Skeletal muscle cell (primary cell): ENCODE data around the gene HOXD10.

Experiments
- DNase-seq: peaks from one replicate; pipeline ENCODE4 v3.0.0-alpha.2; 2010; ENCODE audit warnings: low read depth
- H3K4me3 ChIP-seq: 2 replicates; pipeline ENCODE4 v1.5.1; 2011; ENCODE audit warnings: low read depth, mild to moderate bottlenecking, control low read depth, low read length, moderate library complexity

Gene HOXD10

DNA sequence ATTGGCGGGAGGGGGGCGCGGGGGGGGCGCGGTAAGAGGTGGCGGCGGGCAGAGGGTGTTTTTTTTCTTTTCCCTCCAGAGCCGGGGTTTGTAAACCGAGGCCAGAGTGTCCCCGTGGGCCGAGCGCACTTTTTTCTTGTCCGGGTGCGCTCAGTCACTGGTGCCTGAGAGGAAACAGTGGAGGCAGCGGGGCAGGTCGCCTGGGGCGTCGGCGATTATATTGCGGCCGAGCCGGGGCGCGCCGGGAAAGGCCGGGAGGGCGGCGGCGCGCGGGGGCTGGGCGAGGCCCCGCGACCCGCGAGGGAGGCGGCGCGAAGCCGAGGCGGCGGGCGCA lies 13.2 kb downstream of the HOXD10 start:
- peak overlapping the region; percentile 48 for H3K4me3 ChIP-seq
- no peak for DNase-seq

DNA sequence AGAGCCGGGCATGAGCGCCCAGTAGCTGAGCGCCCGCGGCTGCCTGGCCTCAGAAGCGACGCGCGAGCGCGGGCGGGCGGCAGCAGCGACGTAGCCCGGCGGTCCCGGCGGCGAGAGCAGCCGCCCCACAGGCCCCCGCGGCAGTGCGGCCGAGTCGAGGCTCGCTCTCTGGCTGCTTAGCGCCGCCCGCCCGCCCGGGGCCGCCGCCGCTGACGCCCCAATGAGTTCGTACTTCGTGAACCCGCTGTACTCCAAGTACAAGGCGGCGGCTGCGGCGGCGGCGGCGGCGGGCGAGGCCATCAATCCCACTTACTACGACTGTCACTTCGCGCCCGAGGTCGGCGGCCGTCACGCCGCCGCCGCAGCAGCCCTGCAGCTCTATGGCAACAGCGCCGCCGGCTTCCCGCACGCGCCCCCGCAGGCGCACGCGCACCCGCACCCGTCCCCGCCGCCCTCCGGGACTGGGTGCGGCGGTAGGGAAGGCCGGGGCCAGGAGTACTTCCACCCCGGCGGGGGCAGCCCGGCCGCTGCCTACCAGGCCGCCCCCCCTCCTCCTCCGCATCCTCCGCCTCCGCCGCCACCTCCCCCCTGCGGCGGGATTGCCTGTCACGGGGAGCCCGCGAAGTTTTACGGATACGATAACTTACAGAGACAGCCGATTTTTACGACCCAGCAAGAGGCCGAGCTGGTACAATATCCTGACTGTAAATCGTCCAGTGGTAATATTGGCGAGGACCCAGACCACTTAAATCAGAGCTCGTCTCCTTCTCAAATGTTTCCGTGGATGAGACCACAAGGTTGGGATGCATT lies 13.8 kb downstream of the HOXD10 start:
- peak overlapping the region; percentile 48 for H3K4me3 ChIP-seq
- no peak for DNase-seq

GRCh38 chr2:176130957-176131847 lies 14.6 kb downstream of the HOXD10 start:
- DNase-seq, result no peak
- H3K4me3 ChIP-seq, result peak overlapping the region; percentile 48

GRCh38 chr2:176131848-176132158 lies 15.2 kb downstream of the HOXD10 start:
- peak overlapping the region; percentile 48 for H3K4me3 ChIP-seq
- DNase-seq, result no peak

GRCh38 chr2:176132205-176133171 lies 15.9 kb downstream of the HOXD10 start:
- H3K4me3 ChIP-seq, result peak overlapping the region; percentile 14
- no peak for DNase-seq

- H3K4me3 ChIP-seq, result no peak overlapping the region
- no peak for DNase-seq
Measured at GRCh38 chr2:176133389-176133788, 16.8 kb downstream of the HOXD10 start.

DNA sequence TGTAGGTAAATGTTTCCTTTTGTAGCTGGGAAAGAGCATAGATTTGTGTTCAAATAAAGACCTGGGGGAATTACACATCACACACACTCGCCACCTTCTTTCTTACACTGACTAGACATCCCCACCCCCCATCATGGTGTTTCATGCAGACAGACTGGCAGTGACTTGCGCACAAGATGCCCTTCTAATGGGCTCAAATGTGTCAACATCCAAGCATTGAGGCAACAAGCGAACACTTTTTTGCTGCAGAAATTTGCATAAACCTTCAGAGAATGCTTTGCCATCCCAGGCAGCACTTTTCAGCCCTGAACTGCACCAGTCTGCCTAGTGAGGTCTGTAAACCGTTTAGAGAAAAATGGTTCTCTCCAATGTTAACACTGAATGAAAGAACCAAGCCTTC lies 17.5 kb downstream of the HOXD10 start:
- DNase-seq, result no peak
- H3K4me3 ChIP-seq, result no peak overlapping the region

DNA sequence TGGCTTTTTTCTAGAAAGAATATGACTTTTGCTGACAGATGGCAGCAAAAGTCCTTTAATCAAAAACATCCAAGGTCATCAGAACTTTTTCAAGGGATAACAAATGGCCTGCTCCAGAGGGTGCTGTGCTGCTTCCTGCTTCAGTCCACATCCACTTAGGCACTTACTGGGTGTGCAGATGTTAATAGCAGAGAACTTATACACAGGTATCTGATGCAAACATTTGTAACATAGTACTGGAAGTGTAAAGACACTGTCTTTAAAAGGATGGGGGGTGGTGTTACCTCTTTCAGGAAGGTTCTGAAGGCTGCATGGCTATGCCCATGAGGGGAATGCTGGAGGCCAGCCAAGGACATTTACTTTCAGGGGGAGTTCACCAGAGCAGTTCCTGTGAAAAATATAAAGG lies 18.5 kb downstream of the HOXD10 start:
- DNase-seq, result no peak
- no peak overlapping the region for H3K4me3 ChIP-seq

GRCh38 chr2:176136374-176137251 lies 20.0 kb downstream of the HOXD10 start:
- peak overlapping the region; percentile 68 for H3K4me3 ChIP-seq
- DNase-seq, result no peak

DNA sequence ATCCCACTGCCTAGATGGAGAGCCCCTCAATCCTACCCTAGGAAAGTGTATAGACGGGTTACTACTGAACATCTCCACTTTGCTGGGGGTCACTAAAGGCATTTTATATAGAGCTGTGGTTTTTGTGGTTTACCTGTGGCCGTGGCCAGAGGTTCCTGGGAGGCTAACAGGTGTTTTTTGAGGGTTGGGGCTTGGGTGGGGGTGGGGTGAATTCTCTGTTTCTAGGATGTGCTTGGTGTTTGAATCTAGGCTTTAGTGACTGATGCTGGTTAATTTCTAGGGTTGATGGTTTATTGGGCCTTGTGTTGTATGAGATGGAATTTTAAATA lies 20.6 kb downstream of the HOXD10 start:
- DNase-seq, result no peak
- H3K4me3 ChIP-seq, result peak overlapping the region; percentile 68

DNA sequence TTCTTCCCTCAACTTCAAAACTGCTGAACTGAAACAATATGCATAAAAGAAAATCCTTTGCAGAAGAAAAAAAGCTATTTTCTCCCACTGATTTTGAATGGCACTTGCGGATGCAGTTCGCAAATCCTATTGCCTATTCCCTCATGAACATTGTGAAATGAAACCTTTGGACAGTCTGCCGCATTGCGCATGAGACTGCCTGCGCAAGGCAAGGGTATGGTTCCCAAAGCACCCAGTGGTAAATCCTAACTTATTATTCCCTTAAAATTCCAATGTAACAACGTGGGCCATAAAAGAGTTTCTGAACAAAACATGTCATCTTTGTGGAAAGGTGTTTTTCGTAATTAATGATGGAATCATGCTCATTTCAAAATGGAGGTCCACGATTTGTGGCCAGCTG lies 21.3 kb downstream of the HOXD10 start:
- no peak for DNase-seq
- peak overlapping the region; percentile 68 for H3K4me3 ChIP-seq

GRCh38 chr2:176138526-176138922 lies 21.9 kb downstream of the HOXD10 start:
- no peak for DNase-seq
- H3K4me3 ChIP-seq, result peak overlapping the region; percentile 68

GRCh38 chr2:176138923-176139660 lies 22.5 kb downstream of the HOXD10 start:
- DNase-seq, result no peak
- peak overlapping the region; percentile 68 for H3K4me3 ChIP-seq

GRCh38 chr2:176139661-176140512 lies 23.3 kb downstream of the HOXD10 start:
- no peak for DNase-seq
- peak overlapping the region; percentile 59 for H3K4me3 ChIP-seq

- H3K4me3 ChIP-seq, result peak overlapping the region; percentile 59
- DNase-seq, result no peak
Measured at GRCh38 chr2:176140513-176141317, 24.1 kb downstream of the HOXD10 start.

DNA sequence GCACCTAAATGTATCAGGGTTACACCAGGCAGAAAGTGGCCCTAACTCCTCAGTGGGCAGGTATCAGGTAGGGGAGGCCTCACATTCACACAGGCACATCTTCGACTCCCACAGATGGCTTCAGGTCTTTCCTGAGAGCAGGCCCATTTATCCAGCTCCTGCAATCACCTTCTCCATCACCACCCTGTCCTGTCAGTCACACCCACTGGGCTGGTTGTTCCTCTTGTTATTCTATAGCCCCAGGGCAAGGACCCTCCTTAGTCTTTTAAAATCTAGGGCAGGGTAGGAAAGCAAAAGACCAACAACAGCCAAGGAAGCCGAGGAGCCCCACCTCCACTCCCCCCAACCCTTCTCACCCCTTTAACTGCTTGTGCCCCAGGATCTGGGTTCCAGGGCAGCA lies 25.7 kb downstream of the HOXD10 start:
- no peak for DNase-seq
- no peak overlapping the region for H3K4me3 ChIP-seq
